Bronchial epithelial cell (primary cell): ENCODE measurements around the gene SAA1. TPM values are rescaled to one million over a fixed set of nuclear protein-coding genes. Genes with fewer than 3 reads are reported as not detected.

ENCODE experiments used
- DNase-seq: peaks from one replicate; pipeline ENCODE4 v3.0.0-alpha.2; 2010; ENCODE audit warnings: low read depth
- FAIRE-seq: peaks from 2 replicates; lab custom pipeline; 2011; peaks lifted over from hg19 to GRCh38; lab: Jason Lieb, UNC
- H3K27me3 ChIP-seq: 2 replicates; pipeline ENCODE4 v1.5.1; 2011; ENCODE audit warnings: low read length; ENCODE audit not compliant: control insufficient read depth, insufficient read depth
- H3K36me3 ChIP-seq: 2 replicates; pipeline ENCODE4 v1.5.1; 2011; ENCODE audit warnings: low read length; ENCODE audit not compliant: control insufficient read depth, insufficient read depth
- H3K4me3 ChIP-seq: 2 replicates; pipeline ENCODE4 v1.5.1; 2011; ENCODE audit warnings: mild to moderate bottlenecking, low read depth, low read length, control low read depth
- total RNA-seq: library from RNA; depleted of rRNA; stranded (reverse); fragments of >200 nt; gene quantifications from 2 replicates; pipeline ENCODE4 v1.2.1, GENCODE V29; 2014
- TF ChIP-seq, protein P1 (sequence below): IDR thresholded peaks from 2 replicates; pipeline ENCODE4 v1.5.1; 2011; ENCODE audit warnings: mild to moderate bottlenecking, moderate library complexity, low read length, control low read depth, inconsistent platforms; ENCODE audit not compliant: insufficient read depth, severe bottlenecking

The SAA1 gene
- 1.6 and 4.7 TPM in 2 replicates for total RNA-seq

DNA sequence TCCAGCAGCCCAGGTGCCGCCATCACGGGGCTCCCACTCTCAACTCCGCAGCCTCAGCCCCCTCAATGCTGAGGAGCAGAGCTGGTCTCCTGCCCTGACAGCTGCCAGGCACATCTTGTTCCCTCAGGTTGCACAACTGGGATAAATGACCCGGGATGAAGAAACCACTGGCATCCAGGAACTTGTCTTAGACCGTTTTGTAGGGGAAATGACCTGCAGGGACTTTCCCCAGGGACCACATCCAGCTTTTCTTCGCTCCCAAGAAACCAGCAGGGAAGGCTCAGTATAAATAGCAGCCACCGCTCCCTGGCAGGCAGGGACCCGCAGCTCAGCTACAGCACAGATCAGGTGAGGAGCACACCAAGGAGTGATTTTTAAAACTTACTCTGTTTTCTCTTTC is at the start of gene SAA1:
TSS of gene SAA1 (plus strand) at position 316 of the 400 bp plus-strand sequence. CDS start 624 bp downstream, outside the sequence.
- H3K4me3 ChIP-seq = no peak within 1 kb of the TSS
- FAIRE-seq (no peak), DNase-seq (peak; percentile 74)

DNA sequence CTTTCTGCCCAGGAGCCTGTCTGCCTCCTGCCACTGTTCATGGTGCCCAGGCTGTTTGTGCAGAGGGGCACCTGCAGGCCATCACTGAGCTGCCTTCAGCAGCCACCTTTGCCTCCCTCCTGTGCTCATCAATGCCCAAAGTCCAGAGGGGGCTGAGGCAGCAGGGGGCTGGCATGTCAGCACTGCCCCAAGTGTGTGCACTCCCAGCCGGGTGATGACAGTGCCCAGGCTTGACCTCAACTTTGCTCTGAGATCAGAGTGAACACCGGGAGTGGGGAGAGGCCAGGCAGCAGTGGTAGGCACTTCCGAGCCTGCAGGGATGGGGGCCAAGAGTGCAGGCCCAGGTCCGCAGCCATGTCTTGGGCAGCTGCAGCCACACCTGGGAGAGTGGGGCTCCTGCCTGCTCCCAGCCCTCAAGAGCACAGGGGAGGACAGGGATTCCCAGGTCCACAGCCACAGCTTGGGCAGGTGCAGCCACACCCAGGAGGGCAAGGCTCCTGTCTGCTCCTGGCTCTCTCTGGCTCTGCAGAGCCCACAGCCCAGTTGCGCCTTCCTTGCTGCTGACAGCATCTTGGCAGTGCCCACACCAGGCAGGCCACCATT is 44.7 kb upstream of the SAA1 start:
- Histone ChIP-seq H3K27me3 (no peaks in the 10 kb centered on the region), H3K36me3 (no peaks in the 10 kb centered on the region), H3K4me3 (no peak overlapping the region)
- peak; percentile 28 for FAIRE-seq
- DNase-seq = no peak
- TF ChIP-seq, protein P1, sequence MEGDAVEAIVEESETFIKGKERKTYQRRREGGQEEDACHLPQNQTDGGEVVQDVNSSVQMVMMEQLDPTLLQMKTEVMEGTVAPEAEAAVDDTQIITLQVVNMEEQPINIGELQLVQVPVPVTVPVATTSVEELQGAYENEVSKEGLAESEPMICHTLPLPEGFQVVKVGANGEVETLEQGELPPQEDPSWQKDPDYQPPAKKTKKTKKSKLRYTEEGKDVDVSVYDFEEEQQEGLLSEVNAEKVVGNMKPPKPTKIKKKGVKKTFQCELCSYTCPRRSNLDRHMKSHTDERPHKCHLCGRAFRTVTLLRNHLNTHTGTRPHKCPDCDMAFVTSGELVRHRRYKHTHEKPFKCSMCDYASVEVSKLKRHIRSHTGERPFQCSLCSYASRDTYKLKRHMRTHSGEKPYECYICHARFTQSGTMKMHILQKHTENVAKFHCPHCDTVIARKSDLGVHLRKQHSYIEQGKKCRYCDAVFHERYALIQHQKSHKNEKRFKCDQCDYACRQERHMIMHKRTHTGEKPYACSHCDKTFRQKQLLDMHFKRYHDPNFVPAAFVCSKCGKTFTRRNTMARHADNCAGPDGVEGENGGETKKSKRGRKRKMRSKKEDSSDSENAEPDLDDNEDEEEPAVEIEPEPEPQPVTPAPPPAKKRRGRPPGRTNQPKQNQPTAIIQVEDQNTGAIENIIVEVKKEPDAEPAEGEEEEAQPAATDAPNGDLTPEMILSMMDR = no peak

More for the DNA sequence above, at the start of gene SAA1:
- H3K27me3 ChIP-seq = no peaks in the 10 kb centered on the region
- H3K36me3 ChIP-seq = no peaks in the 10 kb centered on the region
- TF ChIP-seq, protein P1 = no peak

DNA sequence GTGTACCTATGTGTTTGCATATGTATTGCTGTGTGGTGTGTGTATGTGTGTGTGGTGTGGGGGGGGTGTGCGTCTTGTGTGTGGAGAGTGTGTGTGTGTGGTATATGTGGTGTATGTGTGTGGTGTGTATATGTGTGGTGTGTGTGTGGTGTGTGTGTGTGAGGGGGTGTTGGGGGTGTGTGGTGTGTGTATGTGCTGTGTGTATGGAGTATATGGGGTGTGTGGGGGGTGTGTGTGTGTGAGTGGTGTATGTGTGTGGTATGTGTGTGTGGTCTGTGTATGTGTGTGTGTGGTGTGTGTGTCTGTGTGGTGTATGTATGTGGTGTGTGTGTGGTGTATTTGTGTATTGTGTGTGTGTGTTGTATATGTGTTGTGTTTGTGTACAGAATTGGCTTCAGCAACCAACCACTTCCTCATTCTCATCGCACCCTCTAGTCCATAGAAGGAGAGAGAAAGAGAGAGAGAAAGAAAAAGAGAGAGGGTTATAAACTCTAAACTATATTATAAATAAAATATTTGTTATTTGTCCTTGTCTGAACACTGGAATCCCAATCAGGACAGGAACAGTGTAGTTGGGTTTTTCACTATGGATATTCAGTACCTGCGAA is 43.1 kb upstream of the SAA1 start:
- Histone ChIP-seq H3K36me3 (no peaks in the 10 kb centered on the region), H3K27me3 (no peaks in the 10 kb centered on the region), H3K4me3 (no peak overlapping the region)
- TF ChIP-seq, protein P1 = no peak
- no peak for DNase-seq
- FAIRE-seq = peak; percentile 97

DNA sequence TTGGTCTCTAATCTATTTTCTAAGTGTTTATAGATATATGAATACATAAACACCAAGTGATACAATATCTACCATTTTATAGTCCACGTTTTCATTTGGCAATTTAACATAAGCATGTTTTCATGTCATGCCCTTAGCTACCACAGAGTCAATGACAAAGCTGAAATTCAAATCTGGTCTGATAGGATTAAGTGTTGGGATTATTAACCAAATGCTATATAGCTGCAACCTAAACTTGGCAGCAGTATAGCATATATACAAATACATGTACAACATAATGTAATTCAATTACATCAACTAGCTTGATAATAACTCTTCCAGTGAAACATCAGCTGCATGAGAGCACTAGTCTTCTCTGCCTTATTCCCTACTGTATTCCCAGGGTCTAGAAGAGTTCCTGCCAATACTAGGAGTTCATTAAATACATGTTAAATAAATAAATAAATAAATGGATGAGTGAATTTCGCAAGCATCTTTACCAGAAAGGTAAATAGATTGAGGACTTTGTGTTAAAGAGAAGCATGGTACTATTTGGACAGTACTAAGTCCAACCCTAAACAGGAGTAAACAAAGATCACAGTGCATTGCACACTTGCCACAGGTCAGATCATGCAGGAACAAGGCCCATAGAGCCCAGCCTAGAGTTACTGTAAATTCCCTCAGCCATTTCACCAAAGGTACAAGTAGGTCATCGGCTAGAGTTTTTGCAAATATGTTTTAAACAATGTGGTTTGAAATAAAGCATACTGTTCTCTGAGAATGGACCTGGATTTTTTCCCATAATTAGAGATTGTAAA is 42.3 kb upstream of the SAA1 start:
- TF ChIP-seq, protein P1 = no peak
- FAIRE-seq (no peak), DNase-seq (no peak)
- H3K4me3 ChIP-seq = no peak overlapping the region
- H3K36me3 ChIP-seq = no peaks in the 10 kb centered on the region
- H3K27me3 ChIP-seq = no peaks in the 10 kb centered on the region

DNA sequence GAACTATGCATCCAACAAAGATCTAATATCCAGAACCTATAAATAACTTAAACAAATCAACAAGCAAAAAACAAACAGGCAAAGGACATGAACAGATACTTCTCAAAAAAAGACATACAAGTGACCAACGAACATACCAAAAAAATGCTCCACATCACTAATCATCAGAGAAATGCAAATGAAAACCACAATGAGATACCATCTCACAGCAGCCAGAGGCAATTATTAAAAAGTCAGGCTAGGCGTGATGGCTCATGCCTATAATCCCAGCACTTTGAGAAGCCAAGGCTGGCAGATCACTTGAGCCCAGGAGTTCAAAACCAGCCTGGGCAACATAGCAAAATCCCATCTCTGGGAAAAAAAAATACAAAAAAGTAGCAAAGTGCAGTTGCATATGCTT is 40.2 kb upstream of the SAA1 start:
- Histone ChIP-seq H3K27me3 (no peaks in the 10 kb centered on the region), H3K36me3 (no peaks in the 10 kb centered on the region), H3K4me3 (no peak overlapping the region)
- no peak for DNase-seq
- FAIRE-seq = no peak
- TF ChIP-seq, protein P1 = no peak
